GM12872 (cell line): ENCODE data around the gene AQP12B.
"Not testable (repeated sequence)": the region's sequence is repeated elsewhere in the genome, so short reads cannot be mapped to it uniquely, and the experiment has no call there.

ENCODE experiments used
- TF ChIP-seq, protein P1 (sequence below): IDR thresholded peaks from 3 replicates; pipeline ENCODE4 v1.5.1; 2011; ENCODE audit warnings: low read depth, mild to moderate bottlenecking, low read length, moderate library complexity; ENCODE audit not compliant: insufficient read depth

Gene AQP12B

GRCh38 chr2:240703417-240704341 is 21.0 kb upstream of the AQP12B start:
- TF ChIP-seq, protein P1, sequence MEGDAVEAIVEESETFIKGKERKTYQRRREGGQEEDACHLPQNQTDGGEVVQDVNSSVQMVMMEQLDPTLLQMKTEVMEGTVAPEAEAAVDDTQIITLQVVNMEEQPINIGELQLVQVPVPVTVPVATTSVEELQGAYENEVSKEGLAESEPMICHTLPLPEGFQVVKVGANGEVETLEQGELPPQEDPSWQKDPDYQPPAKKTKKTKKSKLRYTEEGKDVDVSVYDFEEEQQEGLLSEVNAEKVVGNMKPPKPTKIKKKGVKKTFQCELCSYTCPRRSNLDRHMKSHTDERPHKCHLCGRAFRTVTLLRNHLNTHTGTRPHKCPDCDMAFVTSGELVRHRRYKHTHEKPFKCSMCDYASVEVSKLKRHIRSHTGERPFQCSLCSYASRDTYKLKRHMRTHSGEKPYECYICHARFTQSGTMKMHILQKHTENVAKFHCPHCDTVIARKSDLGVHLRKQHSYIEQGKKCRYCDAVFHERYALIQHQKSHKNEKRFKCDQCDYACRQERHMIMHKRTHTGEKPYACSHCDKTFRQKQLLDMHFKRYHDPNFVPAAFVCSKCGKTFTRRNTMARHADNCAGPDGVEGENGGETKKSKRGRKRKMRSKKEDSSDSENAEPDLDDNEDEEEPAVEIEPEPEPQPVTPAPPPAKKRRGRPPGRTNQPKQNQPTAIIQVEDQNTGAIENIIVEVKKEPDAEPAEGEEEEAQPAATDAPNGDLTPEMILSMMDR: no peak

DNA sequence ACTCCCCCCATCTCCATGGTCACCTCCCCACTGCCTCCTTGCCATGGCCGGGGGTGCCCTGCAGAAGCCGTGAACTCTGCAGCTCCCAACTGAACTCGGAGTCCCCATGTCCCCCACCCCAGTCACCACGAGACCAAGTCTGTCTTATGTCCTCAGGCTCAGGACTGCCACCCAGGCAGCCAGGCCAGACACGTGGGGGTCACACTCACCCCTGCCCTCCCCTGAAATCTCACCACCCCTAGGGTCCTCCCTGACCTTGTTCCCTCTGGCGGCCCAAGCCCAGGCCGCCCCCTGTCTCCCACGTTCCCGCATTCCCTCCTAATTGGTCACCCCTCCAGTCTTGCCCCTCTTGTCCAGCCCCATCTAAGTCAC is 19.9 kb upstream of the AQP12B start:
- TF ChIP-seq, protein P1: no peak

GRCh38 chr2:240701736-240702639 is 19.3 kb upstream of the AQP12B start:
- TF ChIP-seq, protein P1: no peak

DNA sequence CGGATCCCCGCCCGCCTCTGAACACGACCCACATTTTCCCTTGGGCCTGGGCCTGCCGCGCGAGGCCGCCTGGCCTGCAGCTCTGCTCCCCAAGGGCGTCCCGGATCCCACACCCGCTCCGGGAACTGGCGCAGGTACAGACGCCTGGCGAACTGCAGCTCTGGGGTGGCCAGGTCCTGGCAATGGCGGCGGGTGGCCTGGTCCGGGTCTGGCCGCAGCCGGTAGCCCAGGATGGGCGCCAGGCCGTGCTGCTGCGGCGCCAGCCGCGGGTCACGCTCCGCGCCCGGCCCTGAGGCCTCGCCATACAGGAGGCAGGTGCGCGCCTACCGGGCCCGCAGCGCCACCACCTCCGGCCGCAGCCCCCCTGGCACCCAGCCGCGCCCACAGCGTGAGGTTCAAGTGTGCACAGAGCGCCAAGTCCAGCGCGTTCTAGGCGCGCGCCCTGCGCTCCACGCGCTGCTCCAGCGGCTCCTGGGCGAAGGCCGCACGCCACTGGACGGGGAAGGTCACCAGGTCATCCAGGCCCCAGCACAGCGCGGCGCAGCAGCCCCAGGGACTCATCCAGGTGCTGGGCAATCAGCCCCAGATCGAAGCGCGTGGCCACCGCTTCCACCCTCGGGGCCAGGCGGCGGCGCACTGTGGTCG is 18.5 kb upstream of the AQP12B start:
- TF ChIP-seq, protein P1: no peak

DNA sequence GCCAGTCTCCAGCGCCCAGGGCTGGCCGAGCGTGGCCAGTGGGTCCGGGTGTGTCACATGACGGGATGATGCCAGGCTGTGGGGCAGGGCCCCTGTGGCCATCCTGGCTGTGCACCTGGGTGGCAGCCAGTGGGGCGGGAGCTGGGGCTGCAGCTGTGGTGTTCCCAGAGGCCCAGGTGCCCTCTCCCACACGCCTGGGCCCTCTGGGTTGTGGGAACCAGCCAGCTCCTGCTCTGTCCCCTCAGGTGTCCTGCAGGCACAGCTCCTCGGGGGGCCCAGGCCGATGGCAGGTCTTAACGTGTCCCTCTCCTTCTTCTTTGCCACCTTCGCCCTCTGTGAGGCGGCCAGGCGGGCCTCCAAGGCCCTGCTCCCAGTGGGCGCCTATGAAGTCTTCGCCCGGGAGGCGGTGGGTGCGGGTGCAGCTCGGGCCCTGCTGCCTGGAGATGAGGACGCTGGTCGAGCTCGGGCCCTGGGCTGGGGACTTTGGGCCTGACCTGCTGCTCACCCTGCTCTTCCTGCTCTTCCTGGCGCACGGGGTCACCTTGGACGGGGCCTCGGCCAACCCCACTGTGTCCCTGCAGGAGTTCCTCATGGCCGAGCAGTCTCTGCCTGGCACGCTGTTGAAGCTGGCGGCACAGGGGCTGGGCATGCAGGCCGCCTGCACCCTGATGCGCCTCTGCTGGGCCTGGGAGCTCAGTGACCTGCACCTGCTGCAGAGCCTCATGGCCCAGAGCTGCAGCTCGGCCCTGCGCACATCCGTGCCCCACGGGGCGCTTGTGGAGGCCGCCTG is 9.1 kb upstream of the AQP12B start, which contains the start of gene AQP12A:
Gene AQP12A, plus strand, starts transcription at position 236 of the 790 bp plus-strand sequence. Its CDS starts 48 bp downstream, at position 284.
- TF ChIP-seq, protein P1: not testable (repeated sequence)

GRCh38 chr2:240689975-240690374 is 7.3 kb upstream of the AQP12B start:
- TF ChIP-seq, protein P1: no peak
